H9 (cell line): Measurements from ENCODE around the gene KRTAP12-3. TPM values are rescaled to one million over a fixed set of nuclear protein-coding genes. Genes with fewer than 3 reads are reported as not detected.

Experiments
- DNase-seq: peaks from one replicate; pipeline ENCODE4 v3.0.0-alpha.2; 2017
- H2AFZ ChIP-seq: one replicate; pipeline ENCODE4 v1.6.1; 2013; ENCODE audit warnings: mild to moderate bottlenecking, low read length, control low read depth, moderate library complexity
- H2AK5ac ChIP-seq: 2 replicates; pipeline ENCODE4 v1.6.1; 2013; ENCODE audit warnings: low read length, control low read depth, mixed read lengths; ENCODE audit not compliant: insufficient read length
- H2BK120ac ChIP-seq: one replicate; pipeline ENCODE4 v1.6.1; 2013; ENCODE audit warnings: low read depth, mild to moderate bottlenecking, low read length, control low read depth, inconsistent platforms; ENCODE audit not compliant: poor library complexity, severe bottlenecking
- H2BK12ac ChIP-seq: 2 replicates; pipeline ENCODE4 v1.6.1; 2013; ENCODE audit warnings: low read length, control low read depth, mixed read lengths, low read depth; ENCODE audit not compliant: insufficient read length
- H2BK15ac ChIP-seq: 2 replicates; pipeline ENCODE4 v1.6.1; 2013; ENCODE audit warnings: low read depth, low read length, control low read depth
- H2BK20ac ChIP-seq: one replicate; pipeline ENCODE4 v1.6.1; 2013; ENCODE audit warnings: low read depth, mild to moderate bottlenecking, low read length, control low read depth, inconsistent platforms; ENCODE audit not compliant: poor library complexity, severe bottlenecking
- H2BK5ac ChIP-seq: 2 replicates; pipeline ENCODE4 v1.6.1; 2013; ENCODE audit warnings: low read length, control low read depth, mixed read lengths; ENCODE audit not compliant: insufficient read length
- H3K14ac ChIP-seq: 2 replicates; pipeline ENCODE4 v1.6.1; 2013; ENCODE audit warnings: low read length, control low read depth; ENCODE audit not compliant: insufficient read depth
- H3K18ac ChIP-seq: 2 replicates; pipeline ENCODE4 v1.6.1; 2013; ENCODE audit warnings: low read depth, mild to moderate bottlenecking, mixed read lengths, low read length, control low read depth; ENCODE audit not compliant: insufficient read length
- H3K23ac ChIP-seq: 2 replicates; pipeline ENCODE4 v1.6.1; 2013; ENCODE audit warnings: low read length, control low read depth, mixed read lengths, low read depth; ENCODE audit not compliant: insufficient read length
- H3K23me2 ChIP-seq: 2 replicates; pipeline ENCODE4 v1.6.1; 2013; ENCODE audit warnings: low read depth, mild to moderate bottlenecking, mixed read lengths, low read length, control low read depth; ENCODE audit not compliant: insufficient read length, poor library complexity, severe bottlenecking
- H3K27ac ChIP-seq: 2 replicates; pipeline ENCODE4 v1.5.1; 2013; ENCODE audit warnings: low read length, control low read depth, mixed read lengths, low read depth; ENCODE audit not compliant: insufficient read length
- H3K27me3 ChIP-seq: 2 replicates; pipeline ENCODE4 v1.6.1; 2013; ENCODE audit warnings: low read length, control low read depth, inconsistent platforms; ENCODE audit not compliant: insufficient read depth
- H3K4ac ChIP-seq: 2 replicates; pipeline ENCODE4 v1.6.1; 2013; ENCODE audit warnings: low read depth, mild to moderate bottlenecking, control low read depth, inconsistent platforms, low read length, moderate library complexity
- H3K4me1 ChIP-seq: 2 replicates; pipeline ENCODE4 v1.6.1; 2013; ENCODE audit warnings: low read length, control low read depth, inconsistent platforms; ENCODE audit not compliant: insufficient read depth
- H3K4me2 ChIP-seq: 2 replicates; pipeline ENCODE4 v1.6.1; 2013; ENCODE audit warnings: low read length, control low read depth, mixed read lengths; ENCODE audit not compliant: insufficient read length, insufficient read depth
- H3K56ac ChIP-seq: 2 replicates; pipeline ENCODE4 v1.6.1; 2013; ENCODE audit warnings: low read depth, mild to moderate bottlenecking, mixed read lengths, low read length, control low read depth; ENCODE audit not compliant: insufficient read length
- H3K79me1 ChIP-seq: 2 replicates; pipeline ENCODE4 v1.6.1; 2013; ENCODE audit warnings: low read depth, mild to moderate bottlenecking, moderate library complexity, low read length, control low read depth, inconsistent platforms; ENCODE audit not compliant: insufficient read depth, poor library complexity, severe bottlenecking
- H3K79me2 ChIP-seq: 2 replicates; pipeline ENCODE4 v1.6.1; 2013; ENCODE audit warnings: low read length, control low read depth, inconsistent platforms; ENCODE audit not compliant: insufficient read depth
- H3K9ac ChIP-seq: 2 replicates; pipeline ENCODE4 v1.6.1; 2013; ENCODE audit warnings: low read length, control low read depth, mixed read lengths; ENCODE audit not compliant: insufficient read length; ENCODE audit errors: extremely low read depth
- H3K9me3 ChIP-seq: one replicate; pipeline ENCODE4 v1.6.1; 2013; ENCODE audit warnings: low read depth, low read length, inconsistent platforms; ENCODE audit not compliant: control insufficient read depth
- H3T11ph ChIP-seq: one replicate; pipeline ENCODE4 v1.6.1; 2013; ENCODE audit warnings: mild to moderate bottlenecking, low read length, control low read depth, inconsistent platforms
- H4K20me1 ChIP-seq: one replicate; pipeline ENCODE4 v1.6.1; 2013; ENCODE audit not compliant: control insufficient read depth, insufficient read length, insufficient read depth
- H4K5ac ChIP-seq: 2 replicates; pipeline ENCODE4 v1.6.1; 2013; ENCODE audit warnings: low read depth, mild to moderate bottlenecking, mixed read lengths, low read length, control low read depth; ENCODE audit not compliant: insufficient read length
- H4K8ac ChIP-seq: replicated peaks from 2 replicates; pipeline ENCODE4 v1.6.1; 2013; ENCODE audit warnings: low read length, control low read depth, mixed read lengths, low read depth; ENCODE audit not compliant: insufficient read length
- H4K91ac ChIP-seq: 2 replicates; pipeline ENCODE4 v1.6.1; 2013; ENCODE audit warnings: low read depth, mild to moderate bottlenecking, moderate library complexity, mixed read lengths, low read length, control low read depth; ENCODE audit not compliant: insufficient read length
- H3K27ac Mint-ChIP-seq, 3 experiments: 2 replicates in 2 of 3; 3 replicates in 1 of 3; pipeline ENCODE4 v1.8.0; 2020 to 2021; ENCODE audit warnings: mixed read lengths in 3 of 3, mild to moderate bottlenecking in 1 of 3, moderate library complexity in 1 of 3
- H3K27me3 Mint-ChIP-seq: 2 replicates; pipeline ENCODE4 v1.8.0; 2021; ENCODE audit warnings: low read depth, mild to moderate bottlenecking, moderate library complexity, mixed read lengths
- H3K36me3 Mint-ChIP-seq, 3 experiments: 2 replicates in 2 of 3; 3 replicates in 1 of 3; pipeline ENCODE4 v1.8.0; 2020 to 2021; ENCODE audit warnings: low read depth in 3 of 3, mixed read lengths in 3 of 3; ENCODE audit not compliant: insufficient read depth in 1 of 3
- H3K4me1 Mint-ChIP-seq, 2 experiments: 2 replicates each; pipeline ENCODE4 v1.8.0; 2020; ENCODE audit warnings: mixed read lengths in 2 of 2
- H3K4me3 Mint-ChIP-seq, 2 experiments: 2 replicates in 1 of 2; 3 replicates in 1 of 2; pipeline ENCODE4 v1.8.0; 2020 to 2021; ENCODE audit warnings: mild to moderate bottlenecking in 2 of 2, mixed read lengths in 2 of 2, moderate library complexity in 1 of 2
- H3K9me3 Mint-ChIP-seq, 2 experiments: 2 replicates in 1 of 2; 3 replicates in 1 of 2; pipeline ENCODE4 v1.8.0; 2020; ENCODE audit warnings: mild to moderate bottlenecking in 2 of 2, mixed read lengths in 2 of 2, moderate library complexity in 1 of 2
- WGBS: extraction: QIAGEN DNeasy Blood & Tissue Kit; methylation state at CpG from one replicate; pipeline ENCODE4 v1.1.7; 2013; ENCODE audit warnings: missing lambda C conversion rate, low lambda C conversion rate, mixed read lengths; ENCODE audit not compliant: insufficient read length; ENCODE audit errors: extremely low coverage; 5-methylcytosine and 5-hydroxymethylcytosine counted together
- total RNA-seq: library from RNA; stranded (reverse); gene quantifications from 2 replicates; pipeline ENCODE4 v1.2.1, GENCODE V29; 2021
- TF ChIP-seq, protein P1 (sequence below): fragments of 200-600 bp; sonication (generic); conservative IDR thresholded peaks from 3 replicates; pipeline ENCODE4 v1.8.0; 2021; ENCODE audit warnings: antibody characterized with exemption, mild to moderate bottlenecking

The KRTAP12-3 gene
- total RNA-seq, 1 experiment from 2014 or later: not detected

DNA sequence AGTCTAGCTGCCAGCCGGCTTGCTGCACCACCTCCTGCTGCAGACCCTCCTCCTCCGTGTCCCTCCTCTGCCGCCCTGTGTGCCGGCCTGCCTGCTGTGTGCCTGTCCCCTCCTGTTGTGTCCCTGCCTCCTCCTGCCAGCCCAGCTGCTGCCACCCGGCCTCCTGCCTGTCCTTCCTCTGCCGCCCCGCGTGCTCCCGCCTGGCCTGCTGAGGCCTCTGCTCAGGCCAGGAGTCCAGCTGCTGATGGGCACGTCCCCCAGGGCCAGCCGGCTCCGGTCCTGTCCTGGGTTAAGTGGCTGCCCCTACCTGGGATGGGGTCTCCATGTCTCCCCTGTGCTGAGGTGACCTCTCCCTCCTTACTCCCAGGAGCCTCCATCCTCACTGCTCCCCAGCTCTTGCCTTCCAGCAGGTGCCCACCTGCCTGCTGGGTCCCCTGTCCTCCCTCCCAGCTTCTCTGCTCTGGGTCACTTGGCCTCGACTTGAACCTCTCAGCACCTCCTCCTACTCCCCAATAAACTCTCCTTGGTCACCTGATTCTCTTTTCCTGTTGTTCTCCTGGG is 45.0 kb upstream of the KRTAP12-3 start:
- Histone ChIP-seq H3K9me3 (peaks cover 9% of the 10 kb centered on the region), H4K8ac (no peak overlapping the region), H4K91ac (no peak overlapping the region), H3K9ac (no peak overlapping the region), H3K27me3 (no peaks in the 10 kb centered on the region), H2BK12ac (no peak overlapping the region), H3K23me2 (no peaks in the 10 kb centered on the region), H2AK5ac (no peak overlapping the region), H3K18ac (no peak overlapping the region), H2BK15ac (no peak overlapping the region), H3K79me2 (no peaks in the 10 kb centered on the region), H2BK5ac (no peak overlapping the region), H3T11ph (no peak overlapping the region), H2AFZ (no peak overlapping the region), H3K14ac (no peak overlapping the region), H3K27ac (no peak overlapping the region), H3K4me2 (no peak overlapping the region), H2BK120ac (no peak overlapping the region), H4K20me1 (no peaks in the 10 kb centered on the region), H4K5ac (no peak overlapping the region), H3K79me1 (no peaks in the 10 kb centered on the region), H3K4ac (no peak overlapping the region), H3K56ac (no peak overlapping the region), H3K4me1 (no peaks in the 10 kb centered on the region), H3K23ac (no peak overlapping the region), H2BK20ac (no peak overlapping the region)
- Mint-ChIP-seq H3K36me3 (peaks cover 8 to 26% (median 21%) of the 10 kb centered on the region in 3 experiments), H3K27me3 (peaks cover 7% of the 10 kb centered on the region), H3K27ac (no peak overlapping the region; a peak in 1 of 7 replicates), H3K9me3 (peaks cover 33 to 37% of the 10 kb centered on the region in 2 experiments), H3K4me3 (no peak overlapping the region), H3K4me1 (peaks cover 20 to 25% of the 10 kb centered on the region in 2 experiments)
- TF ChIP-seq, protein P1, sequence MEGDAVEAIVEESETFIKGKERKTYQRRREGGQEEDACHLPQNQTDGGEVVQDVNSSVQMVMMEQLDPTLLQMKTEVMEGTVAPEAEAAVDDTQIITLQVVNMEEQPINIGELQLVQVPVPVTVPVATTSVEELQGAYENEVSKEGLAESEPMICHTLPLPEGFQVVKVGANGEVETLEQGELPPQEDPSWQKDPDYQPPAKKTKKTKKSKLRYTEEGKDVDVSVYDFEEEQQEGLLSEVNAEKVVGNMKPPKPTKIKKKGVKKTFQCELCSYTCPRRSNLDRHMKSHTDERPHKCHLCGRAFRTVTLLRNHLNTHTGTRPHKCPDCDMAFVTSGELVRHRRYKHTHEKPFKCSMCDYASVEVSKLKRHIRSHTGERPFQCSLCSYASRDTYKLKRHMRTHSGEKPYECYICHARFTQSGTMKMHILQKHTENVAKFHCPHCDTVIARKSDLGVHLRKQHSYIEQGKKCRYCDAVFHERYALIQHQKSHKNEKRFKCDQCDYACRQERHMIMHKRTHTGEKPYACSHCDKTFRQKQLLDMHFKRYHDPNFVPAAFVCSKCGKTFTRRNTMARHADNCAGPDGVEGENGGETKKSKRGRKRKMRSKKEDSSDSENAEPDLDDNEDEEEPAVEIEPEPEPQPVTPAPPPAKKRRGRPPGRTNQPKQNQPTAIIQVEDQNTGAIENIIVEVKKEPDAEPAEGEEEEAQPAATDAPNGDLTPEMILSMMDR: no peak
- WGBS: no CpG with 5 or more reads among the region's 13 CpGs
- no peak for DNase-seq
